ENCODE results near the gene CLBA1.

- TF ChIP-seq FOSB (CRISPR knock-in tag; IDR thresholded peaks at IDR 0.05), result no peak
- no peak for TF ChIP-seq CTCF (IDR thresholded peaks at IDR 0.05)
- TF ChIP-seq MAZ (IDR thresholded peaks at IDR 0.05; ENCODE audit: borderline replicate concordance, low read depth, low read length), result no peak
- no peak for TF ChIP-seq PBX3 (IDR thresholded peaks at IDR 0.05)
- no peak for TF ChIP-seq POLR2A (IDR thresholded peaks at IDR 0.05; ENCODE audit: low read length)
- TF ChIP-seq BHLHE40 (IDR thresholded peaks at IDR 0.05; ENCODE audit: low read depth, low read length), result no peak
- no peak for TF ChIP-seq REST (IDR thresholded peaks at IDR 0.05)
- TF ChIP-seq RAD21 (conservative IDR thresholded peaks at IDR 0.05 in 1 of 2, IDR thresholded peaks at IDR 0.05 in 1 of 2), result no peak
- TF ChIP-seq FOSL2 (IDR thresholded peaks at IDR 0.05), result no peak
- no peak for TF ChIP-seq FOSL2 (CRISPR knock-in tag; IDR thresholded peaks at IDR 0.05)
- no peak for TF ChIP-seq HOXA7 (CRISPR knock-in tag; IDR thresholded peaks at IDR 0.05)
- no peak for TF ChIP-seq MAX (IDR thresholded peaks at IDR 0.05)
- TF ChIP-seq NR3C1 (IDR thresholded peaks at IDR 0.05), result no peak
- TF ChIP-seq MAFK (IDR thresholded peaks at IDR 0.05; ENCODE audit: partially characterized antibody), result no peak
- TF ChIP-seq RFX5 (IDR thresholded peaks at IDR 0.05), result no peak
These were observed 25.3 kb downstream of the CLBA1 start for GRCh38 chr14:105010891-105011291.
